GM12878 (cell line): Measurements from ENCODE around the gene ETAA1. TPM values are rescaled to one million over a fixed set of nuclear protein-coding genes. Genes with fewer than 3 reads are reported as not detected.

ENCODE experiments used
- ATAC-seq: fragments of 200-7000 bp; cut with Tn5 transposase; 3 replicates; pipeline ENCODE4 v1.9.1; 2020; ENCODE audit warnings: mild to moderate bottlenecking, moderate library complexity
- BruUV-seq: library from RNA; stranded (reverse); fragments of 400-500 nt; replicated peaks from 2 replicates; lab custom pipeline; 2021; lab: Mats Ljungman, UMichigan
- CTCF ChIA-PET: fragments of 300-600 bp; sonication (Branson Sonifier 250); formaldehyde crosslinking; extraction: SDS; loops from one replicate; lab custom pipeline; 2021; ENCODE audit warnings: inconsistent platforms; lab: Yijun Ruan, JAX
- POLR2A ChIA-PET: fragments of 350-600 bp; formaldehyde crosslinking; extraction: SDS; loops from one replicate; lab custom pipeline; 2021; ENCODE audit warnings: inconsistent platforms; lab: Charles Lee
- RAD21 ChIA-PET: fragments of 300-600 bp; sonication (Branson Sonifier 250); formaldehyde crosslinking; loops from one replicate; lab custom pipeline; 2023; ENCODE audit warnings: antibody characterized with exemption; ENCODE audit not compliant: unreplicated experiment; lab: Charles Lee
- SMC1A ChIA-PET: fragments of 300-600 bp; sonication (Branson Sonifier 250); formaldehyde crosslinking; loops from one replicate; lab custom pipeline; 2023; ENCODE audit not compliant: unreplicated experiment, uncharacterized antibody; lab: Charles Lee
- DNase-seq: peaks from one replicate; pipeline ENCODE4 v3.0.0-alpha.2; 2011; ENCODE audit warnings: low read depth, low spot score
- FAIRE-seq: peaks from 3 replicates; lab custom pipeline; 2011; peaks lifted over from hg19 to GRCh38; lab: Jason Lieb, UNC
- H2AFZ ChIP-seq: 2 replicates; pipeline ENCODE4 v1.6.0; 2011; ENCODE audit warnings: low read depth, low read length, control low read depth; ENCODE audit not compliant: control insufficient read depth
- H3K27ac ChIP-seq: 2 replicates; pipeline ENCODE4 v1.5.1; 2011; ENCODE audit warnings: control low read depth; ENCODE audit not compliant: control insufficient read depth, insufficient read depth
- H3K27me3 ChIP-seq, 2 experiments: replicated peaks in 1 of 2; 2 replicates each; pipeline versions ENCODE4 v1.6.0 to v1.6.1; 2011; ENCODE audit warnings: low read length in 1 of 2; ENCODE audit not compliant: control insufficient read depth in 2 of 2, insufficient read depth in 2 of 2
- H3K36me3 ChIP-seq, 2 experiments: 2 replicates each; pipeline ENCODE4 v1.5.1; 2011; ENCODE audit warnings: low read length in 1 of 2; ENCODE audit not compliant: control insufficient read depth in 2 of 2, insufficient read depth in 2 of 2
- H3K4me1 ChIP-seq: 2 replicates; pipeline ENCODE4 v1.6.1; 2011; ENCODE audit warnings: mild to moderate bottlenecking, low read length, moderate library complexity, mixed read lengths; ENCODE audit not compliant: control insufficient read depth, insufficient read depth
- H3K4me2 ChIP-seq: 2 replicates; pipeline ENCODE4 v1.6.0; 2011; ENCODE audit warnings: control low read depth; ENCODE audit not compliant: control insufficient read depth, insufficient read depth
- H3K4me3 ChIP-seq: fragments of 200-600 bp; sonication (generic); 2 replicates; pipeline ENCODE4 v1.5.1; 2016
- H3K79me2 ChIP-seq: 2 replicates; pipeline ENCODE4 v1.6.0; 2011; ENCODE audit warnings: low read length; ENCODE audit not compliant: control insufficient read depth, insufficient read depth
- H3K9ac ChIP-seq: 2 replicates; pipeline ENCODE4 v1.8.0; 2011; ENCODE audit warnings: low read length, control low read depth, mixed read lengths; ENCODE audit not compliant: control insufficient read depth, insufficient read depth
- H3K9me3 ChIP-seq: replicated peaks from 3 replicates; pipeline ENCODE4 v1.5.1; 2011; ENCODE audit warnings: mild to moderate bottlenecking, low read length; ENCODE audit not compliant: control insufficient read depth, insufficient read depth
- H4K20me1 ChIP-seq: 2 replicates; pipeline ENCODE4 v1.6.0; 2011; ENCODE audit not compliant: control insufficient read depth, insufficient read depth
- CBFB ChIP-seq: IDR thresholded peaks from 2 replicates; pipeline ENCODE4 v1.6.1; 2016; ENCODE audit warnings: antibody characterized with exemption, low read depth
- EZH2 ChIP-seq: IDR thresholded peaks from 2 replicates; pipeline ENCODE4 v1.6.1; 2012; ENCODE audit warnings: low read depth, mild to moderate bottlenecking, control low read depth, inconsistent platforms, low read length, borderline replicate concordance; ENCODE audit not compliant: control insufficient read depth
- NR2F1 ChIP-seq: fragments of 450-650 bp; conservative IDR thresholded peaks from 2 replicates; pipeline ENCODE4 v1.6.1; 2017; ENCODE audit warnings: mild to moderate bottlenecking
- SREBF2 ChIP-seq: IDR thresholded peaks from 2 replicates; pipeline ENCODE4 v1.6.1; 2012; ENCODE audit warnings: mild to moderate bottlenecking, low read length
- WGBS: methylation state at CpG from one replicate; pipeline ENCODE4 v1.1.6; 2016; ENCODE audit warnings: low lambda C conversion rate; ENCODE audit not compliant: insufficient replicate concordance, insufficient coverage; ENCODE audit errors: missing lambda C conversion rate; 5-methylcytosine and 5-hydroxymethylcytosine counted together
- in situ Hi-C: fragments of 300-500 bp; cut with MboI; formaldehyde crosslinking; loops from 9 replicates; pipeline ENCODE4 v1.14.3; 2018; ENCODE audit warnings: mixed read lengths
- intact Hi-C: fragments of 100-400 bp; cut with micrococcal nuclease; formaldehyde crosslinking; loops from one replicate; pipeline ENCODE4 v1.14.2; 2022; ENCODE audit not compliant: unreplicated experiment
- polyA plus RNA-seq, 11 experiments: library from polyadenylated mRNA; depleted of rRNA in 4 of 11; unstranded in 6 of 11; stranded (reverse) in 5 of 11; fragments of >200 nt; fragmentation: Nextera tagmentation in 4 of 11; fragmentation: Illumina TruSeq in 1 of 11; extraction: Ambion mirVana in 4 of 11; extraction: Trizol in 1 of 11; gene quantifications; 1 replicate in 1 of 11; 2 replicates in 10 of 11; pipeline versions ENCODE4 v1.2.1 to v1.2.3, GENCODE V29; 2011 to 2016; ENCODE audit warnings: inconsistent platforms in 2 of 11, missing spikeins in 2 of 11, low read depth in 1 of 11
- total RNA-seq, 4 experiments: library from RNA; depleted of rRNA in 3 of 4; stranded (reverse); fragments of >200 nt in 3 of 4; fragmentation: Illumina TruSeq in 1 of 4; extraction: Trizol in 1 of 4; gene quantifications; 2 replicates each; pipeline versions ENCODE4 v1.2.1 to v1.2.3, GENCODE V29; 2013 to 2021
- TF ChIP-seq, protein P1 (sequence below): fragments of 450-650 bp; IDR thresholded peaks from 2 replicates; pipeline ENCODE4 v1.6.1; 2018; ENCODE audit warnings: mild to moderate bottlenecking, low read depth, moderate library complexity; ENCODE audit not compliant: partially characterized antibody
- TF ChIP-seq, protein P2 (sequence below): IDR thresholded peaks from 2 replicates; pipeline ENCODE4 v1.6.1; 2012; ENCODE audit warnings: low read depth, low read length, improper control_type of control experiment

ETAA1 gene
- total and polyA plus RNA-seq, 10 of the 15 experiments (the other 5 are each of a cell fraction or from before 2014, with no cell fraction given) = 4.2 to 24.2 (median 13.4) TPM

DNA sequence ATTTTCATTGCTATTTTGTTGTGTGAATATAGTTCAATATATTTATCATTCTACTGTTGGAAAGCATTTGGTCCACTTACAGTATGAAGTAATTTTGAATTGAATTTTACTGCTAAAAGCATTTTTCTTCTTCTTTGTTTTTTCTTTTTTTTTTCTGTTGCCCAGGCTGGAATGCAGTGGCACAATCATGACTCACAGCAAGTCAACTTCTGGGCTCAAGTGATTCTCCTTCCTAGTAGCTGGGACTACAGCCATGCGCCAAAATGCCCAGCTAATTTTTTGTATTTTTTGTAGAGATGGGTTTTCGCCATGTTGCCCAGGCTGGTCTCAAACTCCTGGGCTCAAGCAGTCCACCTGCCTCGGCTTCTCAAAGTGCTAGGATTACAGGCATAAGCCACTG, 2.4 kb upstream of the ETAA1 start:
- Histone ChIP-seq H3K4me3 (no peak overlapping the region), H4K20me1 (no peaks in the 10 kb centered on the region), H3K9me3 (no peaks in the 10 kb centered on the region), H2AFZ (no peak overlapping the region), H3K4me2 (no peak overlapping the region), H3K9ac (no peak overlapping the region), H3K79me2 (peaks cover 18% of the 10 kb centered on the region), H3K27ac (no peak overlapping the region), H3K4me1 (no peaks in the 10 kb centered on the region), H3K27me3 (no peaks in the 10 kb centered on the region), H3K36me3 (no peaks in the 10 kb centered on the region)
- 100% methylated on average over 3 of the region's 3 CpGs for WGBS
- DNase-seq (no peak), FAIRE-seq (no peak), ATAC-seq (no peak)
- ChIA-PET SMC1A (interaction anchor here (0.8 kb wide), 1 partner anchor 13 kb away, joined by 3 read pairs; no protein-coding TSS in a partner anchor), POLR2A (no interaction called here), RAD21 (no interaction called here), CTCF (no interaction called here)
- intact Hi-C loops = loop anchor here (10.0 kb wide), 1 partner anchor 660 kb away; no protein-coding TSS in a partner anchor
- in situ Hi-C loops = no loop called here
- BruUV-seq = no TSS peak
- TF ChIP-seq SREBF2 (no peak), EZH2 (no peak), NR2F1 (no peak), CBFB (no peak)
- TF ChIP-seq, protein P1, sequence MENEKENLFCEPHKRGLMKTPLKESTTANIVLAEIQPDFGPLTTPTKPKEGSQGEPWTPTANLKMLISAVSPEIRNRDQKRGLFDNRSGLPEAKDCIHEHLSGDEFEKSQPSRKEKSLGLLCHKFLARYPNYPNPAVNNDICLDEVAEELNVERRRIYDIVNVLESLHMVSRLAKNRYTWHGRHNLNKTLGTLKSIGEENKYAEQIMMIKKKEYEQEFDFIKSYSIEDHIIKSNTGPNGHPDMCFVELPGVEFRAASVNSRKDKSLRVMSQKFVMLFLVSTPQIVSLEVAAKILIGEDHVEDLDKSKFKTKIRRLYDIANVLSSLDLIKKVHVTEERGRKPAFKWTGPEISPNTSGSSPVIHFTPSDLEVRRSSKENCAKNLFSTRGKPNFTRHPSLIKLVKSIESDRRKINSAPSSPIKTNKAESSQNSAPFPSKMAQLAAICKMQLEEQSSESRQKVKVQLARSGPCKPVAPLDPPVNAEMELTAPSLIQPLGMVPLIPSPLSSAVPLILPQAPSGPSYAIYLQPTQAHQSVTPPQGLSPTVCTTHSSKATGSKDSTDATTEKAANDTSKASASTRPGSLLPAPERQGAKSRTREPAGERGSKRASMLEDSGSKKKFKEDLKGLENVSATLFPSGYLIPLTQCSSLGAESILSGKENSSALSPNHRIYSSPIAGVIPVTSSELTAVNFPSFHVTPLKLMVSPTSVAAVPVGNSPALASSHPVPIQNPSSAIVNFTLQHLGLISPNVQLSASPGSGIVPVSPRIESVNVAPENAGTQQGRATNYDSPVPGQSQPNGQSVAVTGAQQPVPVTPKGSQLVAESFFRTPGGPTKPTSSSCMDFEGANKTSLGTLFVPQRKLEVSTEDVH = no peak
- TF ChIP-seq, protein P2, sequence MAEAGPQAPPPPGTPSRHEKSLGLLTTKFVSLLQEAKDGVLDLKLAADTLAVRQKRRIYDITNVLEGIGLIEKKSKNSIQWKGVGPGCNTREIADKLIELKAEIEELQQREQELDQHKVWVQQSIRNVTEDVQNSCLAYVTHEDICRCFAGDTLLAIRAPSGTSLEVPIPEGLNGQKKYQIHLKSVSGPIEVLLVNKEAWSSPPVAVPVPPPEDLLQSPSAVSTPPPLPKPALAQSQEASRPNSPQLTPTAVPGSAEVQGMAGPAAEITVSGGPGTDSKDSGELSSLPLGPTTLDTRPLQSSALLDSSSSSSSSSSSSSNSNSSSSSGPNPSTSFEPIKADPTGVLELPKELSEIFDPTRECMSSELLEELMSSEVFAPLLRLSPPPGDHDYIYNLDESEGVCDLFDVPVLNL = no peak
- TF ChIP-seq, all 136 proteins: peak for 0
